Measurements from ENCODE around the gene FGA.

GRCh38 chr4:154616287-154616686 lies 25.7 kb upstream of the FGA start:
- TF ChIP-seq CTCF (IDR thresholded peaks at IDR 0.05; ENCODE audit: poor library complexity) (no peak), EZH2 (IDR thresholded peaks at IDR 0.05; ENCODE audit: borderline replicate concordance) (no peak), EZH2phosphoT487 (IDR thresholded peaks at IDR 0.05; ENCODE audit: low read depth, severe bottlenecking, unreplicated experiment) (no peak)

Measured in hepatocyte (in vitro differentiated cells).